A549 treated with Hydrocortisone at 1 μM for 4 hours (cell line): ENCODE measurements around the gene PLEKHS1. TPM values are rescaled to one million over a fixed set of nuclear protein-coding genes. Genes with fewer than 3 reads are reported as not detected.

Experiments
- total RNA-seq: library from RNA; stranded (reverse); fragments of 200-300 nt; extraction: Qiagen RNA extraction; gene quantifications from 5 replicates; pipeline ENCODE4 v1.2.3, GENCODE V29; 2022

The PLEKHS1 gene
- total RNA-seq, result 0.06 to 0.09 TPM (median 0.07 TPM) in 4 of 5 replicates, not detected in the other

DNA sequence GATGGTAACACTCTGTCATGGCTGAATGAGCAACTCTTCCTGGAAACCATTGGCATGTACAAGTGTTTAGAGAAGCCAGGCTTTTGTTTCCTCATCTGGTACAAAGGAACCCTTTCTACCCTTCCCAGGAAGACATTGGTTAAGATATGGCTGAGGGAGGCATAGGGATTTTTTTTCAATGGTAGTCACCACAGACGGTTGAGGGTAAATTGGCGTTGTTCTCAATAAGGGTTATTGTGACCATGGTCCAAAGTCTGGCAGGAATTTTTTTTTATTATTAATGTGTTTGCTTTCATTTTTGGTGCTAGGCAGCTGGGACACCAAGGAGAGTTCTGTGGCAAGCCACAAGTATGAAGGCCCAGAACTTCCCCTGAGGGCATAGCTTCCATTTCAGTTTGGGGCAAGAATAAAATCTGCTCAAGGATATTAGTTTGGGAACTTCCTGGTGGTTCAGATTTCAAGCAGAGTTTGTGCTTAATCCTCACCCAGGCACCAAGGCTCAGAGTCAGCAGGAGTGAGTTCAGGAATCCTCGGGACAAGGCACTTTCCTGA lies at the start of gene PLEKHS1:
TSS of gene PLEKHS1 (plus strand) at position 502 of the 552 bp plus-strand sequence. CDS start 3,596 bp downstream, outside the sequence.

Other genes starting within 250 kb of the PLEKHS1 start
- 0.06 to 0.18 TPM (median 0.13 TPM) in 5 replicates for gene HABP2, start 198.6 kb upstream of the PLEKHS1 start, total RNA-seq
- not detected in 5 replicates for gene NRAP, start 87.6 kb upstream of the PLEKHS1 start, total RNA-seq
- gene CASP7, start 71.8 kb upstream of the PLEKHS1 start, total RNA-seq, result 24.4 to 34.3 TPM (median 29.2 TPM) in 5 replicates
- gene DCLRE1A, start 102.4 kb downstream of the PLEKHS1 start, total RNA-seq, result 8.9 to 11.8 TPM (median 9.8 TPM) in 5 replicates
- 6.3 to 8.7 TPM (median 7.2 TPM) in 5 replicates for gene NHLRC2, start 103.0 kb downstream of the PLEKHS1 start, total RNA-seq